HG02943 (cell line): ENCODE data around the gene TMEM8B.

ENCODE experiments used
- ATAC-seq: cut with Tn5 transposase; IDR thresholded peaks from one replicate; pipeline ENCODE4 v1.9.1; 2021; ENCODE audit warnings: mild to moderate bottlenecking, low read depth, moderate library complexity; ENCODE audit not compliant: unreplicated experiment

TMEM8B gene

GRCh38 chr9:35835766-35836165 lies 6.7 kb downstream of the TMEM8B start:
- no peak for ATAC-seq

GRCh38 chr9:35836595-35836994 lies 7.6 kb downstream of the TMEM8B start:
- no peak for ATAC-seq

GRCh38 chr9:35839926-35840325 lies 10.9 kb downstream of the TMEM8B start:
- no peak for ATAC-seq

- no peak for ATAC-seq
Measured at GRCh38 chr9:35840881-35841644, 12.0 kb downstream of the TMEM8B start.

GRCh38 chr9:35841645-35841900 lies 12.5 kb downstream of the TMEM8B start:
- ATAC-seq = no peak

DNA sequence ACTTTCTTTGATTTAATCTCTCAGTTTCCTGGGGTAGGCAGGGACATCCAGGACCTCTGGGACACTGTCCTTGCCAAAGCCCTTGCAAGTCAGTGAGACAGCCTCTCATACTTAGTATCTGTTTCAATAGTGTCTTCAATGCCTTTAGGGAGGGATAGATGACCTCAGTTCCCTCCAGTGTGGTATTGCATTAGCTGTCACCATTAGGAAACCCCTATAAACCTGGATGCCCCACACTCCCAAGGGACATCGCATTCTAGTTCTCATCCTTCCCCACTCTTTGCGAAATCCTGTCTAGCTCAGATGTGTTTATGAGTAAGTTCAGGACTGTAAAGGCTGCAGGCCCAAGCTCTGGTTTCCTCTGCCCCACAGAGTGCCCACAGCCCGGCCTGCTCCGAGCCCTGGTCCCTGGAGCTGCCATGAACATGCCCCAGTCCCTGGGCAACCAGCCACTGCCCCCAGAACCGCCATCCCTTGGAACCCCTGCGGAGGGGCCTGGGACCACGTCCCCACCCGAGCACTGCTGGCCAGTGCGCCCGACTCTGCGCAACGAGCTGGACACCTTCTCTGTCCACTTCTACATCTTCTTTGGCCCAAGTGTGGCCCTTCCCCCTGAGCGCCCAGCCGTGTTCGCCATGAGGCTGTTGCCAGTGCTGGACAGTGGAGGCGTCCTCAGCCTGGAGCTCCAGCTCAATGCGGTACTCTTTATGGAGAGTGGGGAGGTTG lies 13.2 kb downstream of the TMEM8B start:
- ATAC-seq = no peak

GRCh38 chr9:35842795-35843194 lies 13.8 kb downstream of the TMEM8B start:
- ATAC-seq = no peak

DNA sequence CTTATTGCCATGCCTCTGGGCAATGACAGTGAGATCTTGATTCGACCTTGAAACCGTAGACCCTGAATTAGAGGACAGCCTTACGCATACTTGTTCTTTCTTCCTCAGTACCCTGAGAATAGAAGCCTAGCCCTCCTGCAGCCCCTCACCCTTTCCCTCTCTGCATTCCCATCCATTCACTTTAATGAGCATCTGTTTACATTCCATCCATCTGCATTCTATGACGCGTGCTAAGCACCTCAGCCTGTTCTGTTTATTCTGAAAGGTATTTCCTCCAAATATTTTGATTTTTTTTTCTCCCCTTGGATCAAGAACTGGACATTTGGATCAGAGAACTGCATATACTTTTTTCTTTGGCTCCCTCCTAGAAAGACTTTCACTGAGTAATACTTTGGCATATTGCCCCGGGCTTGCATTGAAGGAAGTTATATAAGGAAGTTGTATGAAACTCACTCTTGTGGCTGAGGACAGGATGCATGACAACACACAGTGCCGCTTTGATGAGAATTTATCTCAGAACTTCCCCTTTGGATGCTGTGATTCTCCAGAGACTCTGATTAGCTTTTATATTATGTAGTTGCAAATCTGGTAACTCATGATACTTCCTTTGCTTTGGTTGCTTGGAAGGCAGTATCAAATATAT lies 15.7 kb downstream of the TMEM8B start:
- no peak for ATAC-seq

DNA sequence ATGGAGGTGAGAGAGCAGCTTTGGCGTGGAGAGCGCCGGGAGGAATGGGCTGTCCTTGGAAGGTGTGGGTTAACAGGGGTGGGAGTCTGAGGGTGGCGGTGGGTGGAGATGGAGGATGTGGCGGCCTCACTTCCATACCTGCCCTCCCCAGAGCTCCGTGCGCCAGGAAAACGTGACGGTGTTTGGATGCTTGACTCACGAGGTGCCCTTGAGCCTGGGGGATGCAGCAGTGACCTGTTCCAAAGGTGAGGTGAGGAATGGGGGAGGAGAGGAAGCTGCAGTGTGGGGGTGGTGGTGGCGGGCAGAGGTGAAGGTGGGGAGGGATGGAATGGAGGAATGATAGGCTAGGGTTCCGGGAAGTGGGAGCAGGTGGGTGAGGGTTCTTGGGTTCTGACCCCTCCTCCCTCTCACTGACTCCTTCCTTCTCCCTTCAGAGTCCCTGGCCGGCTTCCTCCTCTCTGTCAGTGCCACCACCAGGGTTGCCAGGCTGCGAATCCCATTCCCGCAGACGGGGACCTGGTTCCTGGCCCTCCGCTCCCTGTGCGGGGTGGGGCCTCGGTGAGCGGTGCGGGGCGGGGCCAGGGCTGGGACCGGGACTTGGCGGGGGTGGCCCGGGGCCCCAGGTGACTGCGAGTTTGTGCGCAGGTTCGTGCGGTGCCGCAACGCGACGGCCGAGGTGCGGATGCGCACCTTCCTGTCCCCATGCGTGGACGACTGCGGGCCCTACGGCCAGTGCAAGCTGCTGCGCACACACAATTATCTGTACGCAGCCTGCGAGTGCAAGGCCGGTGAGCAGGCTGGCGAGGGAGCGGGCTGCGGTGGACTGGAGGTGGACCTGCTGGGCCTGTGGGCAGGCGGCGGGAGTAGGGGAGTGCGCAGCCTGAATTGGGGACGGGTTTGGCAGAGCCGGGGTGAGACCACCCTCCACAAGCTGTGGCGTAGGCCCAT lies 17.1 kb downstream of the TMEM8B start:
- no peak for ATAC-seq

DNA sequence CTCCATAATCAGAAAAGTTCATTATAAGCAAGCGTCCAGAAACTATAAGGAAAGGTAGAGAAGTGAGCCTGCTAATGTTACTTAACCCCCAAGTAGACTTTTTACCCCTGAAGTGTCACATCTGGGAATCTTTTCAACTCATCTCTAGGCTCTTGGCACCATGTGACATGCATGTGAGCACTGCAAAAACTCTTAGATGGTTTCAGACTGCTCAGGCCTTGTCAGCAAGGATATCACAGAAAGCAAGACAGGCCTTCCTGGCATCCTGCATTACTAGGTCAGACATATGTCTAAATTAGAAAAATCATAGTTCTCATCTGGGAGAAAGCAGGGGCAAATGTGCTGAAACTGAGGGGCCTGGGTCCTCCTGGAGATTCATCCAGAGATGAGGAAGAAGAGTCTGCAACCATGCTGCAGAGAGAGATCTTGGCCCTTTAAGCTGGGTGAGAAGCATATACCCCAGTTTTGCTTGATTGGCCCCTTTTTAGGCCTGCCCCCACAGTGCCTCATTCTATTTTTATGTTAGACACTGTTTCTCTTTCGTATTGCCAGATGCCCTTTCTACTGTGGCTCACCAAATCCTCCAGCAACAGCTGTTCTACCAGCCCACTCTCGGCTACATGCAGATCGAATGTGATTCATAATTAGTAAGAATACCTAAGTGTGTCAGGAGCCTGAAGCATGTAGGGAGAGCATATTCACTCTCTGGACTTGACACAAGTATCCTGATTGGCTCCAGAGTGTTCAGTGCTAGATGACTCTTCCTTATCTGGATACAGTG lies 19.0 kb downstream of the TMEM8B start:
- ATAC-seq = peak; percentile 92

DNA sequence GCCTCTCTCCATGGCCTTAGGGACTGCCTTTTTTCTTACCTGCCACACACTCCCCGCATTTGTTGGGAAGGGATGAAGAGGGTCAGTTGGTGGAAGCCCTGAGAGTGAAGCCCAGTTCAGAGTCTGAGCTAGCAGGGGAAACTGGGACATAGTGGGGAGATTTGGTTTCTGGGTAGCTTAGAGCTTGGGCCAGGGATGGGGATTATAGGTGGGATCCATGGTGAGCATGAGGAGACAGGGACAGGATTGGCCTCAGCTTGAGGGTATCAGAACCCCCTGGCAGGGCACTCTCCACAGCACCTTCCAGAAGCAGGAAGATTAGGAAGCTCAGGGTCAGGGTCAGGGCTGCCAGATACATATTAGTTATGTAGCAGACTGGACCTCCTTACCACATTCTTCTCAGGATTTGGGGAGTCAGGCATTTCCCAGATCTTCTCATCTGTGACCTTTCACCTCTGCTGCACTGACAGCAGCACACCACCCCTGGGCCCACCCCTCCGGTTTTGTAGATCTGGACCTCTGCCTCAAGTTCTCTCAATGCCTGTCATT lies 23.3 kb downstream of the TMEM8B start:
- no peak for ATAC-seq

- ATAC-seq = no peak
Measured at GRCh38 chr9:35852876-35853865, 24.1 kb downstream of the TMEM8B start.

DNA sequence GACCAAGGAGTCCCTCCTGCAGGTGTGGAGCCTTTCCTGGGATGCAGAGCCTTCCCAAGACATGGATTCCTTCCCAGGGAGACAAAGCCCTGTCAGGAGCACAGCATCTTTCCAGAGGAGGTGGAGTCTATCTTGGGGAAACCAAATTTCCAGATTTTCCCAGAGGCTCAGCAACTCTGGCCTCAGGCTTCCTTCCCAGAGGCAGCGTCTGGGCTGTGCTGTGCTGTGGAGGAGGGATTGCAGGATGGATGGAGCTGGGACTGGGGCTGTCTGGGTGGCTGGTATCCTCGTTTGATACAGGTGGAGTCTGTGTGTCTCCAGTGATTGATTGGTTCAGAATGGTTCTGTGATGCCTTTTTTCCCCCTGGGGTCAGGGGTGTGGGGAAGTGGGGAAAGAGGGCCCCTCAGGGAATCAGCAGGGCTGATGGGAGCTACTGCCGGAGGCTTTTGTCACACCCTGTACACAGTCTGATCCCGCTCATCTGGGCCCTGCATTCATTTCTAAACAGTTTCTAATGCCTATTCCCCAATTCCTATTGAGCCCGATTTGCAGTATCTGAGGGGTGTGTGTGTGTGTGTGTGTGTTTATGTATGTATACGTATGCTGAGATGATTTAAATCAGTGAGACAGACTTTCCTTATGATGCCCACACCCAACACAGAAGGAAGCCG lies 25.2 kb downstream of the TMEM8B start:
- no peak for ATAC-seq

GRCh38 chr9:35856206-35856605 lies 27.2 kb downstream of the TMEM8B start:
- no peak for ATAC-seq

- no peak for ATAC-seq
Measured at GRCh38 chr9:35856882-35857281, 27.9 kb downstream of the TMEM8B start.

DNA sequence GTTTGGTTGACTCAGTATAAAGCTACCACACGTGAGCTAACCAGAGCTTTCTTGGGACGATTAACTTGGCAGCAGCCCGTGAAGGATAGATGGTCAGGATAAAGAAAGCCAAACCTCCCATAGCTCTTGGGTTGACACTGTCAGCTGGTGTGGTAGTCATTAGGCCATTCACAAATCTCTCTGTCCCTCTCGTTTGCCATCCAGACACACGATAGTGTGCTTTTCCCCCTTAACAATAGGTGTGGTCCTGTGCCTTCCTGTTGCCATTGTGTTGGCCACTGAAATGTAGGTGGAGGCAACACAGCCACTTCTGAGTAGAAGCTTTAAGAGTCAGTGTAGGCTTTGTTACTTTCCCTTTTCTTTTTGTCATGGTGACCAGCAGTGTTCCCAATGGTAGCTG lies 29.4 kb downstream of the TMEM8B start:
- ATAC-seq = no peak

DNA sequence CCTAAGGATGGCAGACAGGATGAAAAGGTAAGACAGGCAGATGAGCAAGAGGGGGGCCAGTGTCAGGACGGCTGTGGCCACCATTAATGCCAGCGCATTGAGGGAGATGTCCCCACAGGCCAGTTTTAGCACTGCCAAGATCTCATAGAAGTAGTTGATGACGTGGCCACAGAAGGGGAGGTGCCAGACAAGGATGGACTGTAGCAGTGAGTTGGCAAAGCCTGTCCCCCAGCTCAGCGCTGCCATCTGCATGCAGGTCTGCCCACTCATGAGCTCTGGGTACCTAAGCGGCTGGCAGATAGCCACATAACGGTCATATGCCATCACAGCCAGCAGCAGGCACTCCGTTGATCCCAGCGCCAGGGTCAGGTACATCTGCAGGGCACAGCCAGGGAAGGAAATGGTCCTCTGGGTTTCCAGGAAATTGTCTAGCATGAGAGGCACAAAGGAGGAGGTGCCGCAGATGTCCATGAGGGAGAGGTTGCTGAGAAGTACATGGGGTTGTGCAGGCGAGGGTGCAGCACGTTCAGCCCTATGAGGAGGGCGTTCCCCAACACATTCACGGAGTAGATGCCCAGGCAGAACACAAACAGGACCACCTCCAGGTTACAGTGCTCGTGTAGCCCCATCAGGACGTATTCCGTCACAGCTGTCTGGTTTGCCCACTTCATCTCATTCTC lies 30.4 kb downstream of the TMEM8B start:
- no peak for ATAC-seq

DNA sequence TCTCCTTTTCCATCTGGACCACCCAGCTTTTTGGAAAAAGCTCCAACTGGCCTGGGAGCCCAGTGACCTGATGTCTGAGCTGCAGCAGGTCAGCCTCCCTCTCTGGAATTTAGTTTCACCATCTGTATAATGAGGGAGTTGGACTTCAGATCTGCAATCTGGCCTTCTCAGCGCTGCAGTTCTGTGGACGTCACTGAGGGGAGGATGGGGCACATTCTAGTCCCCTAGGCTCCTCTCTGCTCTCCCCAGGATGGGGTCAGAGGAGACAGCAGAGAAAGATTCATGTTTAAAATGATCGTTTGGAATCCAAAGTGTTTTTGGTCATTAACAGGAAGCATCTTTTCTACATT lies 30.9 kb downstream of the TMEM8B start:
- no peak for ATAC-seq
